HG02870 (cell line): Measurements from ENCODE around the gene RPS6KA2.
A peak's percentile ranks its signal among the peaks of the same experiment; 100 is the strongest.

ENCODE experiments used
- ATAC-seq: cut with Tn5 transposase; IDR thresholded peaks from one replicate; pipeline ENCODE4 v1.9.1; 2021; ENCODE audit warnings: mild to moderate bottlenecking, moderate library complexity; ENCODE audit not compliant: unreplicated experiment

RPS6KA2 gene

DNA sequence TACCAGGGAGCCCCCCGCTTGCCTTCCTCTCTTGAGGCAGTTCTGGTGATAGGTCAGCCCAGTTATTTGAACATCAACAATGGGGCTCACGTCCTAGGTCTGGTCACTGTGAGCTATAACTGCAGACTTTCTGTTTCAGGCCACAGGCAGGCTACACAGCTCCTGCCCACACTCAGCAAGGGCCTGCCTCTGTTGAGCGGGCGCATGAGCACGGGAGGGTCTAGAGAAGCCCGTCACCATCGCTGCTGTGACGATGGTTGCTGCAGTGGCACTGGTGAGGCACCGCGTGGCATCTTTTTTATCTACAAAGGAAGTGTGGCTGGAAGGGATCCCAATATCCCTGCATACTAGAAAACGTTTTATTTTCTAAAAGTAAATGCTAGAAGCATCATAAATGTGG is 118.3 kb downstream of the RPS6KA2 start:
- ATAC-seq: no peak

GRCh38 chr6:166507809-166508564 is 119.1 kb downstream of the RPS6KA2 start:
- ATAC-seq: no peak

DNA sequence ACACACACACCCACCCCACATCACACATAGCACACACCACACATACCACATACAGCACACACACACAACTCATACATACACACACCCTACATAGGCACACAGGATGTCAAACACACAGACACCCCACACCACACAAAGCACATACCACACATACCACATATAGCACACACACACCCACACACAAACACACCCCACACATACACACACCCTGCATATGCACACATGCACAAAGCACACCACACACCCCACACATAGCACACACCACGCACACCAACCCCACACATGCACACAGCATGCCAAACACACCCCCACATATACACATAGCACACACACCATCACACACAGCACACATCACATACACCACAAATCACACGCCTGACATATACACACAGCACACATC is 119.7 kb downstream of the RPS6KA2 start:
- ATAC-seq: no peak

DNA sequence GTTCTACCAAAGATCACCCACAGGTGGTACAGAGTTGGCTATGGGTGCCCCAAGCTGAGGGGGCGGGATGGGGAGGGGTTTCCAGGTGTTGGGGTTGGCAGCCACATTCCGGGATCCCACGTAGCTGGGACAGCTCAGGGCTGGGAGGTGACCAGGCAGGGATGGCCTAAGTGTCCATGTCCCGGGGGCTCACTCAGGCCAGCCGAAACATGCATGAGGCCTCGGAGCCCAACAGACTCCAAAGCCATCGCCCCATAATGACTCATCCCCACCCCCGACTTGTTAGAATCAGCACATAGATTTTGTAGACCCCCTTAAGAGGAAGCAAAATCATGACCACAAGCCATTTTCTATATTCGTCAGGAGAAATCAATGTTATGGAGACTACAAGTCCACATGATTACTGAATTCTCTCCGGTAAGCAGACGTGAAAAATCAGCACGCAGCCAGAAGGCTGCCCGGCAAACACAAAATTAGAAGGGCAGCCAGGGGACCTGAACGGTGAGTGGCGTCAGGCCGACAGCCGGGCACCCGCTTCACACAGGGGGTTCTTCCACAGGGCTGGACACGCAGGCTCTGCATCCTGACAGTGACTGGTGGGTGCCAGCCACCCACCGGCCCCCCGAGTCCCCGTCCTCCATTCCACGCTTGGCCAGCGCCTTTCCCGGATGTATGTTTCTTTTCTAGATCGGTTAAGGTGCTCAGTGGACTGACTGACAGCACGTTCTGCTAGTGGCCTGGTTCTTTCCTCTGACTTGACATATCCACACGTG is 121.7 kb downstream of the RPS6KA2 start:
- no peak for ATAC-seq

DNA sequence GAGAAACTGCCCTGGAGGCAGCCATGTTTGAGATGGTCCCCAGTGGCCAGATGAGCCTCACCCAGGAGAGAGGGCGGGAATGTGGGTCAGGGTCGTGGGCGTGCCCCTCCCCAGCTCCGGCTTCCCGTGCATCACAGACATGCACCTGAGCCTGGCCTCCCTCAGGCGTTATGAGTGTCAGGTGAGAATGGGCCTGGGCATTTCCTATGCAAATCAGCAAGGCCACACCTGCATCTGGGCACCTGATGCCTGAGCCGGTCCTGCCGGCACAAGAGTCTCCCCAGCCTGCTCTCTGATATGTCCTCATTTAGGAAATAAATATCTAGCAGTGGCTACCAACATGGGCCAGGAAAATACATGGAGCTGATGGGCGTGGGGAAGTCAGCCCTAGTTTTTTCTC is 123.0 kb downstream of the RPS6KA2 start:
- no peak for ATAC-seq

DNA sequence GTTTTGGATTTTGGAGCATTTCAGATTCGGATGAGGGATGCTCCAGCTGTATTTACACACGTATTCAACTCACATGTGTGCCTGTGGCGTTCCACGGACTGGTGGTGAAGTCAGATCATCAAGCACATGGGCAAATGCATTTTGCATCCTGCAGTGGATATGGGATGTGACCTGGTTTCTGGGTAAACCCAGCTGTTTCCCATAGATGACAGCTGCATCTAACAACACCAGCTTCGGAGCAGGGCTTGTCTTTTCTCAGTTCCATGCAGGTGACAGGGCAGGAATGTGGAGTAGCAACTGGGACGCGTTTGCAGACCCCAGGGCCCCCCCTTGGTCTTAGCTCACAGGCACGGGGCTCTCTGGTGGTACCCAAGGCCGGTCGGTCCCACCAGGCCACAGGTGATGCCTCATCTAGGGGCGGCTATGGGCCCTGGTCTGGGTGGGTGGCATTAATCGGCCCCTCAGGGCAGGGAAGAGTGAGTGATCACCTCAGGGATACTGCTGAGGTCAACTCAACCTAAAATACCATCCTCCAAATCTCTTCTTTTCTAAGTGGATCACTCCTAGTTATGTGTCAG is 123.8 kb downstream of the RPS6KA2 start:
- ATAC-seq: no peak

- ATAC-seq: no peak
These were observed 124.6 kb downstream of the RPS6KA2 start for GRCh38 chr6:166502453-166502852.

GRCh38 chr6:166501246-166501645 is 125.8 kb downstream of the RPS6KA2 start:
- ATAC-seq: no peak

DNA sequence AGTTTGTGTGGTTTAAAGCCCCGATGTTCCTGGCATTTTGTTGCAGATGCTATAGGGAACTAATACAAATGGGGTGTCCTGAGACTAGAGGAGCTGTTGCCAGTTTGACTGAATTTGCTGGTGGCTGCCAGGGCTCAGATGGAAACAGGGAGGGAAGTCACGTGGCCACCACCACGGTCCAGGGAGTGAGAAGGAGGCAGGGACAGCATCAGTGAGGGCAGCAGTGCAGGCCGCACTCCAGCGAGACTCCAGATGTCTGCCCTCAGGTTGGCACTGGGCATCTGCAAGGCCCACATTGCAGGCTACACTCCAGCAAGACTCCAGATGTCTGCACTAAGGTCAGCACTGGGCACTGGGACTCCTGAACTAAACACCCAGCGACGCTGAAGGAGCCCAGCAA is 126.8 kb downstream of the RPS6KA2 start:
- ATAC-seq: no peak

GRCh38 chr6:166499350-166500163 is 127.5 kb downstream of the RPS6KA2 start:
- peak; percentile 72 for ATAC-seq

- ATAC-seq: no peak
These were observed 128.2 kb downstream of the RPS6KA2 start for GRCh38 chr6:166498661-166499349.

- no peak for ATAC-seq
These were observed 128.8 kb downstream of the RPS6KA2 start for GRCh38 chr6:166498228-166498627.

DNA sequence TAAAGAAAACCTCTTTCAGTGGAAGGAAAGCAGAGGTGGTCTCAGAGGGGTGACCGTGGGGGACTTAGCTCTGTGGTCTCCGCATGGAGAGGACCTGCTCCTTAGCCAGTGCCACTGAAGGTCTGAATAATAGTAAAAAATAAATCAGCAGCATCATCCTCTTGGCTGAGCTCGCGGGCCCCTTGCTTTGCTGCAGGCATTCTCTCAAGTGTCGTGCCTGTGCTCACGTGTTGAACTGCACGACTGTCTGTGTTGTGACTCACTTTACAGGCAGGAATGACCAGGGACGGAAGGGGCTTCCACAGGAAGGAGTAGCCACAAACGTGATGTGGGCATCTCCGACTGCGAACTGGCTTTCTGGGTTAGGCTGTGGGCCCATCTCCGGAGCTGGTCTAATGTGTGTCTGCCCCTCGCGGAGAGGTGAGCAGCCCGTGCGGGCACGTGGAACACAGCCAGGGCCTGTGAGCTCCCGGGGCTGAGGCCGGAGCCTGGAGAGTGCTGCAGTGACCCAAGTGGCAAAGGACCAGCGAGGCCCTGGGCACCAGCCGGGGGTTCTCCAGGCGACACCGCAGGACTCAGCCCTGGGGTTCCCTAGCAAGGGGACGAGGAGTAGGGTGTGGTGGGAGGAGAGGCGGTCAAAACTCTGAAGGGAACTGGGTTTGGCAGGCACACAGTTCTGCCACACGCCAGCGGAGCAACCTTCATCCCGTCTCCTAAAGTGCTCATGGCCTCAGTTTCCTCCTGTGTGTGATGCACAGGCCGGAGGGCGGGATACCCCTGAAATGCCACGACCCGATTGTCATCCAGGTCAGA is 129.8 kb downstream of the RPS6KA2 start:
- no peak for ATAC-seq

GRCh38 chr6:166496460-166496859 is 130.6 kb downstream of the RPS6KA2 start:
- no peak for ATAC-seq

- ATAC-seq: no peak
These were observed 131.3 kb downstream of the RPS6KA2 start for GRCh38 chr6:166495487-166496314.

GRCh38 chr6:166494757-166495486 is 132.1 kb downstream of the RPS6KA2 start:
- no peak for ATAC-seq

DNA sequence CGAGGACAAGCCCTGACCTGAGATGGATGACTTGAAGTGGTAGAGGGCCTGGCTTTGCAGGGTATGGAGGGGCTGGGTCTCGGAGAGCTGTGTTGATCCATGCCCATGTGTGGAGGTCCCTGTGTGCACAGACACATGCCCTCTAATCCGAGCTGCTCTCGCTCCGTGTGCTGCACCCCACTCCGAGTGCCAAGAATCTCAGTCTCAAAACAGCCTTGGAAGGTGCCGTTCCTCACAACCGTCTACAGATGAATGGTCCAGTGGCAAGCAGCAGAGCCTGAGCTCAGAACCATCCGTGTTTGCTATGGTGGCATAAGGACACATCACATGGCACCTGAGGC is 133.0 kb downstream of the RPS6KA2 start:
- no peak for ATAC-seq

- ATAC-seq: no peak
These were observed 133.5 kb downstream of the RPS6KA2 start for GRCh38 chr6:166493427-166494100.
